CD4-positive, CD25-positive, alpha-beta regulatory T cell (primary cell): Measurements from ENCODE around the gene SEMA6B. TPM values are rescaled to one million over a fixed set of nuclear protein-coding genes. Genes with fewer than 3 reads are reported as not detected.

ENCODE experiments used
- ATAC-seq, 2 donors: fragments of 150-1000 bp; cut with Tn5 transposase; one replicate each; pipeline ENCODE4 v1.10.0; 2021; ENCODE audit warnings: low read depth in 2 of 2, moderate number of reproducible peaks in 2 of 2, moderate library complexity in 1 of 2
- DNase-seq, 3 donors: peaks; one replicate each; pipeline versions ENCODE4 v3.0.0 to v3.0.0-alpha.2; 2012 to 2022; ENCODE audit warnings: mixed read lengths in 1 of 3
- H3K27ac ChIP-seq: one replicate; pipeline ENCODE4 v1.7.0; 2013; ENCODE audit warnings: mild to moderate bottlenecking, low read length; ENCODE audit not compliant: insufficient read depth, poor library complexity, severe bottlenecking
- H3K27me3 ChIP-seq: one replicate; pipeline ENCODE4 v1.7.0; 2013; ENCODE audit warnings: low read length; ENCODE audit not compliant: control insufficient read depth, insufficient read depth
- H3K36me3 ChIP-seq: one replicate; pipeline ENCODE4 v1.7.0; 2013; ENCODE audit warnings: mild to moderate bottlenecking, low read length, moderate library complexity; ENCODE audit not compliant: control insufficient read depth, insufficient read depth
- H3K4me1 ChIP-seq: 2 replicates; pipeline ENCODE4 v1.7.0; 2013; ENCODE audit warnings: mild to moderate bottlenecking, low read length; ENCODE audit not compliant: insufficient read depth, control insufficient read depth, poor library complexity, severe bottlenecking
- H3K4me3 ChIP-seq: one replicate; pipeline ENCODE4 v1.7.0; 2013; ENCODE audit warnings: low read depth, mild to moderate bottlenecking, low read length, moderate library complexity
- H3K9me3 ChIP-seq, 2 experiments: 1 replicate in 1 of 2; 2 replicates in 1 of 2; pipeline ENCODE4 v1.7.0; 2013; ENCODE audit warnings: low read length in 2 of 2, mild to moderate bottlenecking in 1 of 2, moderate library complexity in 1 of 2; ENCODE audit not compliant: control insufficient read depth in 2 of 2
- H3K27ac Mint-ChIP-seq, 3 donors: one replicate each; pipeline ENCODE4 v1.8.0; 2020 to 2022; ENCODE audit warnings: mild to moderate bottlenecking in 3 of 3, mixed read lengths in 3 of 3, moderate library complexity in 2 of 3
- H3K27me3 Mint-ChIP-seq: one replicate; pipeline ENCODE4 v1.8.0; 2022; ENCODE audit warnings: mild to moderate bottlenecking, mixed read lengths
- H3K36me3 Mint-ChIP-seq: one replicate; pipeline ENCODE4 v1.8.0; 2020; ENCODE audit warnings: mixed read lengths
- H3K4me1 Mint-ChIP-seq, 4 donors: one replicate each; pipeline ENCODE4 v1.8.0; 2020 to 2022; ENCODE audit warnings: mixed read lengths in 4 of 4, mild to moderate bottlenecking in 1 of 4
- H3K4me3 Mint-ChIP-seq, 4 donors: one replicate each; pipeline ENCODE4 v1.8.0; 2020 to 2022; ENCODE audit warnings: mild to moderate bottlenecking in 4 of 4, mixed read lengths in 4 of 4, moderate library complexity in 3 of 4
- H3K9me3 Mint-ChIP-seq, 7 donors: one replicate each; pipeline ENCODE4 v1.8.0; 2020 to 2022; ENCODE audit warnings: mixed read lengths in 7 of 7, mild to moderate bottlenecking in 3 of 7, moderate library complexity in 2 of 7
- polyA plus RNA-seq, 4 donors: library from polyadenylated mRNA; unstranded; fragments of 300-500 nt; fragmentation: Illumina TruSeq; gene quantifications; one replicate each; pipeline ENCODE4 v1.2.3, GENCODE V29; 2021
- total RNA-seq: library from RNA; stranded (reverse); gene quantifications from one replicate; pipeline ENCODE4 v1.2.3, GENCODE V29; 2022

SEMA6B gene
- total and polyA plus RNA-seq, 5 donors from 2014 or later, result not detected

GRCh38 chr19:4493104-4493928 is 66.2 kb downstream of the SEMA6B start:
- Histone ChIP-seq H3K4me3 (no peak overlapping the region), H3K27ac (no peak overlapping the region), H3K27me3 (no peaks in the 10 kb centered on the region), H3K9me3 (no peaks in the 10 kb centered on the region), H3K36me3 (peaks cover 34% of the 10 kb centered on the region), H3K4me1 (no peaks in the 10 kb centered on the region)
- no peaks in the 10 kb centered on the region for H3K27me3 Mint-ChIP-seq
- no peaks in the 10 kb centered on the region for H3K9me3 Mint-ChIP-seq
- ATAC-seq, result no peak
- H3K4me1 Mint-ChIP-seq, result no peaks in the 10 kb centered on the region
- H3K36me3 Mint-ChIP-seq, result peaks cover 8% of the 10 kb centered on the region
- DNase-seq, result no peak
- H3K27ac Mint-ChIP-seq, result no peak overlapping the region
- no peak overlapping the region for H3K4me3 Mint-ChIP-seq

Other genes starting within 250 kb of the SEMA6B start
- gene STAP2, start 220.9 kb downstream of the SEMA6B start, total RNA-seq, result 2.2 TPM
- 1 to 10 TPM; 1.6 to 3.0 (median 2.4) TPM for gene STAP2, start 220.9 kb downstream of the SEMA6B start, polyA plus RNA-seq
- 12.2 TPM for gene MPND, start 216.1 kb downstream of the SEMA6B start, total RNA-seq
- gene MPND, start 216.1 kb downstream of the SEMA6B start, polyA plus RNA-seq, result 1 to 10 TPM; 4.9 to 7.2 (median 5.7) TPM
- gene SH3GL1, start 159.1 kb downstream of the SEMA6B start, total RNA-seq, result 54.0 TPM
- 10 to 100 TPM; 13.4 to 23.0 (median 17.6) TPM for gene SH3GL1, start 159.1 kb downstream of the SEMA6B start, polyA plus RNA-seq
- gene CHAF1A, start 157.0 kb downstream of the SEMA6B start, total RNA-seq, result 28.9 TPM
- 1 to 10 TPM; 2.6 to 5.5 (median 3.6) TPM for gene CHAF1A, start 157.0 kb downstream of the SEMA6B start, polyA plus RNA-seq
- 54.2 TPM for gene UBXN6, start 101.9 kb downstream of the SEMA6B start, total RNA-seq
- 1 to 10 TPM; 4.6 to 6.4 (median 4.9) TPM for gene UBXN6, start 101.9 kb downstream of the SEMA6B start, polyA plus RNA-seq
- 32.7 TPM for gene HDGFL2, start 87.4 kb downstream of the SEMA6B start, total RNA-seq
- 10 to 100 TPM; 11.5 to 12.6 (median 12.2) TPM for gene HDGFL2, start 87.4 kb downstream of the SEMA6B start, polyA plus RNA-seq
- not detected for gene PLIN4, start 41.2 kb downstream of the SEMA6B start, total RNA-seq
- gene PLIN4, start 41.2 kb downstream of the SEMA6B start, polyA plus RNA-seq, result under 1 TPM in 3 of 4 donors, not detected in 1; 0.02 to 0.13 (median 0.05) TPM
- gene PLIN5, start 24.5 kb downstream of the SEMA6B start, total RNA-seq, result not detected
- under 1 TPM in 3 of 4 donors, not detected in 1; 0.07 to 0.97 (median 0.25) TPM for gene PLIN5, start 24.5 kb downstream of the SEMA6B start, polyA plus RNA-seq
- gene LRG1, start 19.6 kb downstream of the SEMA6B start, total RNA-seq, result 0.49 TPM
- 1 to 10 TPM in 3 of 4 donors, under 1 TPM in 1; 0.47 to 1.4 (median 1.2) TPM for gene LRG1, start 19.6 kb downstream of the SEMA6B start, polyA plus RNA-seq
- gene TNFAIP8L1, start 79.8 kb upstream of the SEMA6B start, total RNA-seq, result 15.9 TPM
- 1 to 10 TPM; 6.5 to 7.9 (median 7.4) TPM for gene TNFAIP8L1, start 79.8 kb upstream of the SEMA6B start, polyA plus RNA-seq
- gene MYDGF, start 110.7 kb upstream of the SEMA6B start, total RNA-seq, result 25.7 TPM
- gene MYDGF, start 110.7 kb upstream of the SEMA6B start, polyA plus RNA-seq, result 100 to 1,000 TPM in 1 of 4 donors, 10 to 100 TPM in 3; 90.1 to 106 (median 98.5) TPM
- 93.3 TPM for gene DPP9, start 164.2 kb upstream of the SEMA6B start, total RNA-seq
- gene DPP9, start 164.2 kb upstream of the SEMA6B start, polyA plus RNA-seq, result 10 to 100 TPM; 14.3 to 22.8 (median 17.6) TPM
- gene FEM1A, start 232.1 kb upstream of the SEMA6B start, total RNA-seq, result 11.9 TPM
- 1 to 10 TPM; 2.2 to 4.0 (median 2.7) TPM for gene FEM1A, start 232.1 kb upstream of the SEMA6B start, polyA plus RNA-seq